GM12878 (cell line): Measurements from ENCODE around the gene SLFN5. TPM values are rescaled to one million over a fixed set of nuclear protein-coding genes. Genes with fewer than 3 reads are reported as not detected.

ENCODE experiments used
- ATAC-seq: fragments of 200-7000 bp; cut with Tn5 transposase; 3 replicates; pipeline ENCODE4 v1.9.1; 2020; ENCODE audit warnings: mild to moderate bottlenecking, moderate library complexity
- BruUV-seq: library from RNA; stranded (reverse); fragments of 400-500 nt; replicated peaks from 2 replicates; lab custom pipeline; 2021; lab: Mats Ljungman, UMichigan
- CTCF ChIA-PET: fragments of 300-600 bp; sonication (Branson Sonifier 250); formaldehyde crosslinking; extraction: SDS; loops from one replicate; lab custom pipeline; 2021; ENCODE audit warnings: inconsistent platforms; lab: Yijun Ruan, JAX
- POLR2A ChIA-PET: fragments of 350-600 bp; formaldehyde crosslinking; extraction: SDS; loops from one replicate; lab custom pipeline; 2021; ENCODE audit warnings: inconsistent platforms; lab: Charles Lee
- RAD21 ChIA-PET: fragments of 300-600 bp; sonication (Branson Sonifier 250); formaldehyde crosslinking; loops from one replicate; lab custom pipeline; 2023; ENCODE audit warnings: antibody characterized with exemption; ENCODE audit not compliant: unreplicated experiment; lab: Charles Lee
- SMC1A ChIA-PET: fragments of 300-600 bp; sonication (Branson Sonifier 250); formaldehyde crosslinking; loops from one replicate; lab custom pipeline; 2023; ENCODE audit not compliant: unreplicated experiment, uncharacterized antibody; lab: Charles Lee
- DNase-seq: peaks from one replicate; pipeline ENCODE4 v3.0.0-alpha.2; 2011; ENCODE audit warnings: low read depth, low spot score
- FAIRE-seq: peaks from 3 replicates; lab custom pipeline; 2011; peaks lifted over from hg19 to GRCh38; lab: Jason Lieb, UNC
- H2AFZ ChIP-seq: 2 replicates; pipeline ENCODE4 v1.6.0; 2011; ENCODE audit warnings: low read depth, low read length, control low read depth; ENCODE audit not compliant: control insufficient read depth
- H3K27ac ChIP-seq: 2 replicates; pipeline ENCODE4 v1.5.1; 2011; ENCODE audit warnings: control low read depth; ENCODE audit not compliant: control insufficient read depth, insufficient read depth
- H3K27me3 ChIP-seq, 2 experiments: replicated peaks in 1 of 2; 2 replicates each; pipeline versions ENCODE4 v1.6.0 to v1.6.1; 2011; ENCODE audit warnings: low read length in 1 of 2; ENCODE audit not compliant: control insufficient read depth in 2 of 2, insufficient read depth in 2 of 2
- H3K36me3 ChIP-seq, 2 experiments: 2 replicates each; pipeline ENCODE4 v1.5.1; 2011; ENCODE audit warnings: low read length in 1 of 2; ENCODE audit not compliant: control insufficient read depth in 2 of 2, insufficient read depth in 2 of 2
- H3K4me1 ChIP-seq: 2 replicates; pipeline ENCODE4 v1.6.1; 2011; ENCODE audit warnings: mild to moderate bottlenecking, low read length, moderate library complexity, mixed read lengths; ENCODE audit not compliant: control insufficient read depth, insufficient read depth
- H3K4me2 ChIP-seq: 2 replicates; pipeline ENCODE4 v1.6.0; 2011; ENCODE audit warnings: control low read depth; ENCODE audit not compliant: control insufficient read depth, insufficient read depth
- H3K4me3 ChIP-seq: fragments of 200-600 bp; sonication (generic); 2 replicates; pipeline ENCODE4 v1.5.1; 2016
- H3K79me2 ChIP-seq: 2 replicates; pipeline ENCODE4 v1.6.0; 2011; ENCODE audit warnings: low read length; ENCODE audit not compliant: control insufficient read depth, insufficient read depth
- H3K9ac ChIP-seq: 2 replicates; pipeline ENCODE4 v1.8.0; 2011; ENCODE audit warnings: low read length, control low read depth, mixed read lengths; ENCODE audit not compliant: control insufficient read depth, insufficient read depth
- H3K9me3 ChIP-seq: replicated peaks from 3 replicates; pipeline ENCODE4 v1.5.1; 2011; ENCODE audit warnings: mild to moderate bottlenecking, low read length; ENCODE audit not compliant: control insufficient read depth, insufficient read depth
- H4K20me1 ChIP-seq: 2 replicates; pipeline ENCODE4 v1.6.0; 2011; ENCODE audit not compliant: control insufficient read depth, insufficient read depth
- CHD2 ChIP-seq: IDR thresholded peaks from 2 replicates; pipeline ENCODE4 v1.6.1; 2011; ENCODE audit warnings: low read depth, low read length, improper control_type of control experiment, borderline replicate concordance
- CREM ChIP-seq: IDR thresholded peaks from 2 replicates; pipeline ENCODE4 v1.6.1; 2014; ENCODE audit warnings: antibody characterized with exemption, low read depth
- EZH2 ChIP-seq: IDR thresholded peaks from 2 replicates; pipeline ENCODE4 v1.6.1; 2012; ENCODE audit warnings: low read depth, mild to moderate bottlenecking, control low read depth, inconsistent platforms, low read length, borderline replicate concordance; ENCODE audit not compliant: control insufficient read depth
- FOXM1 ChIP-seq: IDR thresholded peaks from 2 replicates; pipeline ENCODE4 v1.6.1; 2012; ENCODE audit warnings: low read depth, mild to moderate bottlenecking, inconsistent platforms, low read length, moderate library complexity
- JUND ChIP-seq: IDR thresholded peaks from 2 replicates; pipeline ENCODE4 v1.6.1; 2012; ENCODE audit warnings: low read depth, mild to moderate bottlenecking, low read length, improper control_type of control experiment, moderate library complexity
- MYB ChIP-seq: fragments of 150-350 bp; IDR thresholded peaks from 2 replicates; pipeline ENCODE4 v1.6.1; 2014; ENCODE audit warnings: mild to moderate bottlenecking, low read depth, low read length, borderline replicate concordance
- PAX5 ChIP-seq: IDR thresholded peaks from 2 replicates; pipeline ENCODE4 v1.6.1; 2011; ENCODE audit warnings: low read depth, low read length, borderline replicate concordance
- TARDBP ChIP-seq: IDR thresholded peaks from 2 replicates; pipeline ENCODE4 v1.6.1; 2016; ENCODE audit warnings: borderline replicate concordance
- ZNF207 ChIP-seq: fragments of 450-650 bp; IDR thresholded peaks from 2 replicates; pipeline ENCODE4 v1.6.1; 2014; ENCODE audit warnings: antibody characterized with exemption, mild to moderate bottlenecking, borderline replicate concordance
- WGBS: methylation state at CpG from one replicate; pipeline ENCODE4 v1.1.6; 2016; ENCODE audit warnings: low lambda C conversion rate; ENCODE audit not compliant: insufficient replicate concordance, insufficient coverage; ENCODE audit errors: missing lambda C conversion rate; 5-methylcytosine and 5-hydroxymethylcytosine counted together
- in situ Hi-C: fragments of 300-500 bp; cut with MboI; formaldehyde crosslinking; loops from 9 replicates; pipeline ENCODE4 v1.14.3; 2018; ENCODE audit warnings: mixed read lengths
- intact Hi-C: fragments of 100-400 bp; cut with micrococcal nuclease; formaldehyde crosslinking; loops from one replicate; pipeline ENCODE4 v1.14.2; 2022; ENCODE audit not compliant: unreplicated experiment
- polyA plus RNA-seq, 11 experiments: library from polyadenylated mRNA; depleted of rRNA in 4 of 11; unstranded in 6 of 11; stranded (reverse) in 5 of 11; fragments of >200 nt; fragmentation: Nextera tagmentation in 4 of 11; fragmentation: Illumina TruSeq in 1 of 11; extraction: Ambion mirVana in 4 of 11; extraction: Trizol in 1 of 11; gene quantifications; 1 replicate in 1 of 11; 2 replicates in 10 of 11; pipeline versions ENCODE4 v1.2.1 to v1.2.3, GENCODE V29; 2011 to 2016; ENCODE audit warnings: inconsistent platforms in 2 of 11, missing spikeins in 2 of 11, low read depth in 1 of 11
- total RNA-seq, 4 experiments: library from RNA; depleted of rRNA in 3 of 4; stranded (reverse); fragments of >200 nt in 3 of 4; fragmentation: Illumina TruSeq in 1 of 4; extraction: Trizol in 1 of 4; gene quantifications; 2 replicates each; pipeline versions ENCODE4 v1.2.1 to v1.2.3, GENCODE V29; 2013 to 2021
- TF ChIP-seq, protein P1 (sequence below): fragments of 450-650 bp; IDR thresholded peaks from 2 replicates; pipeline ENCODE4 v1.6.1; 2016; ENCODE audit warnings: mild to moderate bottlenecking
- TF ChIP-seq, protein P2 (sequence below): IDR thresholded peaks from 2 replicates; pipeline ENCODE4 v1.6.1; 2011; ENCODE audit warnings: low read depth, mild to moderate bottlenecking, low read length, moderate library complexity, borderline replicate concordance; ENCODE audit errors: extremely low read depth

SLFN5 gene
- total and polyA plus RNA-seq, 10 of the 15 experiments (the other 5 are each of a cell fraction or from before 2014, with no cell fraction given) = 0.19 to 2.1 (median 1.3) TPM

DNA sequence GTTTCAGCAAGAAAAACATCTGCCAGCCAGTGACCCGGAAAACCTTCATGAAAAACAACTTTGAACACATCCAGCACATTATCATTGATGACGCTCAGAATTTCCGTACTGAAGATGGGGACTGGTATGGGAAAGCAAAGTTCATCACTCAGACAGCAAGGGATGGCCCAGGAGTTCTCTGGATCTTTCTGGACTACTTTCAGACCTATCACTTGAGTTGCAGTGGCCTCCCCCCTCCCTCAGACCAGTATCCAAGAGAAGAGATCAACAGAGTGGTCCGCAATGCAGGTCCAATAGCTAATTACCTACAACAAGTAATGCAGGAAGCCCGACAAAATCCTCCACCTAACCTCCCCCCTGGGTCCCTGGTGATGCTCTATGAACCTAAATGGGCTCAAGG, 22.2 kb downstream of the SLFN5 start:
- no peak overlapping the region for H2AFZ ChIP-seq
- no peak for FAIRE-seq
- no TSS peak for BruUV-seq
- in situ Hi-C loops (no loop called here), intact Hi-C loops (no loop called here)
- ChIA-PET SMC1A (no interaction called here), CTCF (interaction anchor here (1.1 kb wide), 1 partner anchor 48 kb away, joined by 6 read pairs; no protein-coding TSS in a partner anchor), POLR2A (no interaction called here), RAD21 (no interaction called here)
- DNase-seq = no peak
- no peaks in the 10 kb centered on the region for H3K9me3 ChIP-seq
- no peak for ATAC-seq
- no peak overlapping the region for H3K4me2 ChIP-seq
- H4K20me1 ChIP-seq = no peaks in the 10 kb centered on the region
- H3K9ac ChIP-seq = no peak overlapping the region
- no peaks in the 10 kb centered on the region for H3K4me1 ChIP-seq
- H3K27ac ChIP-seq = no peak overlapping the region
- no peak overlapping the region for H3K4me3 ChIP-seq
- WGBS = 78% methylated on average over 5 of the region's 5 CpGs
- TF ChIP-seq MYB (no peak), FOXM1 (no peak), JUND (no peak), CREM (no peak), CHD2 (no peak), ZNF207 (no peak), TARDBP (no peak), PAX5 (no peak), EZH2 (no peak)
- TF ChIP-seq, protein P1, sequence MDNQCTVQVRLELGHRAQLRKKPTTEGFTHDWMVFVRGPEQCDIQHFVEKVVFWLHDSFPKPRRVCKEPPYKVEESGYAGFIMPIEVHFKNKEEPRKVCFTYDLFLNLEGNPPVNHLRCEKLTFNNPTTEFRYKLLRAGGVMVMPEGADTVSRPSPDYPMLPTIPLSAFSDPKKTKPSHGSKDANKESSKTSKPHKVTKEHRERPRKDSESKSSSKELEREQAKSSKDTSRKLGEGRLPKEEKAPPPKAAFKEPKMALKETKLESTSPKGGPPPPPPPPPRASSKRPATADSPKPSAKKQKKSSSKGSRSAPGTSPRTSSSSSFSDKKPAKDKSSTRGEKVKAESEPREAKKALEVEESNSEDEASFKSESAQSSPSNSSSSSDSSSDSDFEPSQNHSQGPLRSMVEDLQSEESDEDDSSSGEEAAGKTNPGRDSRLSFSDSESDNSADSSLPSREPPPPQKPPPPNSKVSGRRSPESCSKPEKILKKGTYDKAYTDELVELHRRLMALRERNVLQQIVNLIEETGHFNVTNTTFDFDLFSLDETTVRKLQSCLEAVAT = no peak
- TF ChIP-seq, protein P2, sequence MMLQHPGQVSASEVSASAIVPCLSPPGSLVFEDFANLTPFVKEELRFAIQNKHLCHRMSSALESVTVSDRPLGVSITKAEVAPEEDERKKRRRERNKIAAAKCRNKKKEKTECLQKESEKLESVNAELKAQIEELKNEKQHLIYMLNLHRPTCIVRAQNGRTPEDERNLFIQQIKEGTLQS = no peak
- no peaks in the 10 kb centered on the region for H3K79me2 ChIP-seq
- H3K27me3 ChIP-seq = no peaks in the 10 kb centered on the region
- no peaks in the 10 kb centered on the region for H3K36me3 ChIP-seq
